HG03469 (cell line): ENCODE data around the gene TLR8.

Source experiments
- ATAC-seq: cut with Tn5 transposase; IDR thresholded peaks from one replicate; pipeline ENCODE4 v1.9.1; 2021; ENCODE audit warnings: mild to moderate bottlenecking, moderate library complexity, moderate number of reproducible peaks; ENCODE audit not compliant: unreplicated experiment

The TLR8 gene

DNA sequence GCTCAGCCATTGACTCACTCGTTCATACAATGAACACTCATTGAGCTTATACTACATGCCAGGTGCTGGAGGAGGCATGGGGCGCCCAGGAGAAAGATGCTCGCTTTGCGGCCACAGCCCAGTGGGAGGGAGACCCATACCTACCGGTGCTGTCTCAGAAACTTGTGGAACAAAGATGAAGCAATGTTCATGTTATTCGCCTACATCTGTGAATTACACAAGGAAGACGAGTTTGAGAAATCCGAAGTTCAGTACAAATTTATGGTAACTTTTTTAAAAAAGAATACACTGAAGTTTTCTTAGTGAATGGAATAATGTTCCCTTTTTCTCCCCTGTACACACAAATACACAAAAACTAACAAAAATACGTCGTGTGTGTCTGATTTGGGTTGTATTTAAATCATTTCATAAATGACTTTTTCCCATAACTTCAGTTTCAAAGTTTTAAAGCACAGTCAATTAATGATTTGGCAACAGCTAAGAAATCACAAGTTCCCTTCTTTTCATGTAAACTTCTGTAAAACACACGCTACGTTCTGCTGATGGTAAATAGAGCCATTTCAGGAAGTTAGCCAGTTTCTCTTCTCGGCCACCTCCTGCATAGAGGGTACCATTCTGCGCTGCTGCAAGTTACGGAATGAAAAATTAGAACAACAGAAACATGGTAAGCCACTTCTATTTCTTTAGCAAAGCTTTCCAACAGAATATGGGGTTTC lies at the start of gene TLR8:
TLR8 (plus strand) TSS at position 575 of the 716 bp plus-strand sequence; CDS start at position 662, 87 bp downstream.
- no peak for ATAC-seq

- no peak for ATAC-seq
Observed at GRCh38 chrX:12865359-12865758, 41.1 kb upstream of the TLR8 start.

DNA sequence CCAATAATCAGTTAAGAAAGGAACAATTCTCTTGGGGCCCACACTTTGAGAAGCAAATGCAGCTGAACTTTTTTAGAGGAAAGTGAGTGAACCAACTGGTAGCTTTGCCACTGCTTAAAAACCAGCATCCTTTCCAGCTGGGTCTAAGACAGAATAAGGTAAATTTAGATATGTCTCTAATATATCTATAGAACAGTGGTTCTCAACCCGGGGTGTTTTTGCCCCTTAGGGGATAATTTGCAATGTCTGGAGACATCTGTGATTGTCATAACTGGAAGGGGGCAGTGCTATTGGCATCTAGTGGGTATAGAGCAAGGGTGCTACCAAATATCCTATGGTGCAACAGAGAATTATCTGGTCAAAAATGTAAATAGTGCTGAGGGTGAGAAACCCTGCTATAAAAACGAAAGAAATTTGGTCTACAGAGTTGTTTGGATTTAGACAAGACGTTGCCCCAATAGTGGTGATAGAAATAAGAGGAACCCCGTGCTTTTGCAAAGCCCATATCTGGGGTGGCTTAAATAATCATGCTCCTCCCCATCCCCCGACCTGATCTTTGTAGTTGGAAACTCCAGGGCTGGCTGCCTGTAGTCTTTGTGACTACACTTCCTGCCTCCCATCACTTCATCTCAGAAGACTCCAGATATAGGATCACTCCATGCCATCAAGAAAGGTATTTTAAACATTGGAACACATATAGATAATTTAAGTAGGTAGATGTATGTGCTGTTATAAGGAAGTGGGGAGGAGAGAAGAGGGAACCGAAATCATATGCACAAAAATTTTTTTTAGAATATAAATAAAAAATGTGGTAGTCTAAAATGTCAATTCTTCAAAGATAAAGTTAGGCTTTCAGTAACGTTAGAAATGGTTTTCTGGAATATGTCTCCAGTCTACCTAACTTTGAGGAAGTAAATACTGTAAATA lies 39.7 kb upstream of the TLR8 start, which contains the start of gene TLR7:
TLR7 (plus strand) TSS at position 622 of the 927 bp plus-strand sequence. CDS start 507 bp downstream, outside the sequence.
- ATAC-seq = no peak

DNA sequence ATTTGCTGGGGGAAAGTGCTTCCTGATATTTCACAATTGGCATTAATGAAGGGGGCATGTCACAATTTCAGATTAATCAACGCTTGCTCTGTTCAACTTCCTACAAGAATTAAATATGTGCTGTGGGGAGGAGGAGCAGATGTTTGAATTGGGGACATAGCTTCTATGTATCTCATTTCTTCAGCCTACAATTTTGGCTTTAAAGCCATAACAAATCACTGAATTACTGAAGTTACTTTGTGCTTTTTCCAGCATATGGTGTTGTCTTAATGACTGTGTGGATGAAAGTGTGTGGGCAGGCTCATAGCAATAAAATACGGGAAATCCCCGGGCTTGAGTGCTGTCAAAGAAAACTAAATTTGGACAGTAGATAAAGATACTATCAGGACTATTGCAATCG lies 38.7 kb upstream of the TLR8 start:
- no peak for ATAC-seq

DNA sequence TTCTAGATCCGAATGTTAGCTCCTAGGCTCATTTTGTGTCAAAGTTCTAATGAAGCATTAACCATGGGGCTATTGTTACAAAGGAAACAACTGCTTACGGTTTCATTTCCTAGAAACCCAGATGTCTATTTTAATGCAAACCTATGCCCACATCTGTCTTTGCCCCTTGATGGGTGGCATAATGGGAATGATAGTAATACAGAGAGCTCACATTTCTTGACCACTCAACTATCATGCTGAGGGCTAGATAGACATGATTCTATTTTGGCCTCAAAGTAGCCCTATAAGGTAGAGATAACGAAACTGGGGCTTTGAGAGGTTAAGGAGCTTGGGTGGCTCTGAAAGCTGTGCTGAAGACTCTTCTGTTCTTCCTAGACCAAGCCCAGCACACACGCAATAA lies 37.7 kb upstream of the TLR8 start:
- ATAC-seq = peak; percentile 53

DNA sequence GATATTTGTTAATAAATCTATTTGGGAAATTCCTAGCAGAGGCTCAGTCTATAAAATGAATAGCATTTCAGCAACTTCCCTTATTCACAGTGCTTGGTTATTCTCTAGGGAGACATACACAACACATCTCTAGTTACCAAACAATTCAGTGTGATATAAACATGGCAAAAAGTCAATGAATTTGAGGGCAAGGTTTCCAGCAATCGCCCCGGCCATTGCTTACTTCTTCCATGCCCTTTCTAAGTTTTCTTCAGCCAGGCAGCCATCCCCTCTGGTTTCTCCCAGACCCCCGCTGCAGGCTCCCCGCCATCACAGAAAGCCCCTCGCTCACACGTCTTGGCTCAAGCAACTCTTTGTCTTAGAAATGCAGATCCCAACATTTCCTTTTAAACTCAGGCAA lies 35.2 kb upstream of the TLR8 start:
- no peak for ATAC-seq

GRCh38 chrX:12872741-12873140 lies 33.7 kb upstream of the TLR8 start:
- ATAC-seq = no peak

- no peak for ATAC-seq
Observed at GRCh38 chrX:12874581-12874980, 31.8 kb upstream of the TLR8 start.

DNA sequence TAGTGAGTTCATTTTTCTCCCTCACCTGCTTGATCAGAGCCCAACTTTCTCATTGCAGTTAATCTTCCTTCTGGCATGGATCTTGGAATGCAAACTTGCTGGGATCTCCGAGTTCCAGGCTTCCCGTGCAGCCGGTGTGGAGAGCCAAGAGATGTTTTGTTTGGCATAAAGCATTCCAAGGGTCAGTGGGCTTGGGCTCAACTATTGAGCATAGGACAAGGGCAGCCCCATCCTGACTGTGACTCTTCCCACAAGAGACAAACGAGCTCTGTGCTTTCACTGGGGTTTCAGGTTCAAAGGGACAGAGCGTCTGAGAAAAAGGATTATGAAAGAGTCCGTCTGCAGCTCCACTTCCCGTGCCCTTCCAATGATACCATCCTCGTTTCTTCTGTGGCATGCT lies 29.0 kb upstream of the TLR8 start:
- no peak for ATAC-seq

DNA sequence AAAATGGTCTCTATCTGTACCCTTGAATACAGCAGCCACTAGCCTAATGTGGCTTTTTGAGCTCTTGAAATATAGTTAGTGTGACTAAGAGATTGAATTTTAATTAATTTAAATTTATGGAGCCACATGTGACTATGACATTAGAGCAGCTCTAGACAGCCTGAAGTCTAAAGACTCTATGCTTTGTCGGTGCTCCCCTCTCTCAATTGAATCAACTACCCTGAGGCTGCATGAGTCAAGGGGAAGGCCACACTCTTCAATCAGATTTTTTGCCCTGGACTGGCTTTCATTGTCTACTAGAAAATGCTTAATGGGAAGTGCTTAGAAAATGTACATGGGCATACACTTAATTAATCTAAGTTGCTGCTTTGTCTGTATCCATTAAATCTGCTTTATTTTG lies 27.9 kb upstream of the TLR8 start:
- no peak for ATAC-seq

DNA sequence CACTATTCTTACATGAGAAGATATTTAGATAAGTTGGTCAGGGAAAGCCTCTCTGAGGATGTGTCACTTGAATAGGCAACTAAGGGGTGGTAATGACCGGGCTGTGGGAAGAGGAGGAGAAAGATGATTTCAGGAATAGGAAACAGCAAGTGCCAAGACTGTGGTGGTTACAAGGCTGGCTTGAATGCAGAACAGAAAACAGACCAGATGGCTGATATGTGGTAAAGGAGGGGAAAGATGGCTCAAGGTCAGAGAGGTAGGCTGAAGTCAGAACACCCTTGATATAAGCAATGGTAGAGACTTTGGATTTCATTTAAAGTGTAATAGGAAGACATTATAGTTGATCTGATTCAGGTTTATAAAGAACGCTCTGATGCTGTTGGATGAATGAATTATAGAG lies 24.5 kb upstream of the TLR8 start:
- ATAC-seq = no peak

DNA sequence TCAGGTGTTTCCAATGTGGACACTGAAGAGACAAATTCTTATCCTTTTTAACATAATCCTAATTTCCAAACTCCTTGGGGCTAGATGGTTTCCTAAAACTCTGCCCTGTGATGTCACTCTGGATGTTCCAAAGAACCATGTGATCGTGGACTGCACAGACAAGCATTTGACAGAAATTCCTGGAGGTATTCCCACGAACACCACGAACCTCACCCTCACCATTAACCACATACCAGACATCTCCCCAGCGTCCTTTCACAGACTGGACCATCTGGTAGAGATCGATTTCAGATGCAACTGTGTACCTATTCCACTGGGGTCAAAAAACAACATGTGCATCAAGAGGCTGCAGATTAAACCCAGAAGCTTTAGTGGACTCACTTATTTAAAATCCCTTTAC lies 20.9 kb upstream of the TLR8 start:
- no peak for ATAC-seq

DNA sequence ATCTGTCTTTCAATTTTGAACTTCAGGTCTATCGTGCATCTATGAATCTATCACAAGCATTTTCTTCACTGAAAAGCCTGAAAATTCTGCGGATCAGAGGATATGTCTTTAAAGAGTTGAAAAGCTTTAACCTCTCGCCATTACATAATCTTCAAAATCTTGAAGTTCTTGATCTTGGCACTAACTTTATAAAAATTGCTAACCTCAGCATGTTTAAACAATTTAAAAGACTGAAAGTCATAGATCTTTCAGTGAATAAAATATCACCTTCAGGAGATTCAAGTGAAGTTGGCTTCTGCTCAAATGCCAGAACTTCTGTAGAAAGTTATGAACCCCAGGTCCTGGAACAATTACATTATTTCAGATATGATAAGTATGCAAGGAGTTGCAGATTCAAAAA lies 19.9 kb upstream of the TLR8 start:
- no peak for ATAC-seq

GRCh38 chrX:12887141-12887540 lies 19.3 kb upstream of the TLR8 start:
- ATAC-seq = no peak

- no peak for ATAC-seq
Observed at GRCh38 chrX:12887767-12888166, 18.7 kb upstream of the TLR8 start.

GRCh38 chrX:12890467-12890866 lies 16.0 kb upstream of the TLR8 start:
- ATAC-seq = peak; percentile 70

GRCh38 chrX:12891171-12891570 lies 15.2 kb upstream of the TLR8 start:
- no peak for ATAC-seq

- ATAC-seq = peak; percentile 35
Observed at GRCh38 chrX:12891915-12892506, 14.4 kb upstream of the TLR8 start.

DNA sequence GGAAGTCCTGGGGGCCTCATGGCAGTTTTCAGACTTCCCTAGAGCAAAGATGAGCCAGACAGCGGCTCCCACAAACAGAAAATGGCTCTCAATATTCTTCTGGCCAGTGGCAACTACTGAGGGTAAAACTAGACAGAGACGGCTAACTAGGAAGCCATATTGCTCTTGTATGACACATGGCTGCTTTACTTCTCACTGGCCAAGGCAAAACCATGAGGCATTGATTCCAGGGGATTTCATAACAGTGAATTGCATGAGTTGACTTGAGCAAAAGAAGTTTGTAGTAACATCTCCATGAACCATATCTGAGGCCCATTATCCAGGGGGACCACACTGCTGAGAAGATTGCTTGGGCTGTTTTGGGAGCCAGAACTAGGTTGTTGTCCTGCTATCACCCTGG lies 13.7 kb upstream of the TLR8 start:
- ATAC-seq = no peak

DNA sequence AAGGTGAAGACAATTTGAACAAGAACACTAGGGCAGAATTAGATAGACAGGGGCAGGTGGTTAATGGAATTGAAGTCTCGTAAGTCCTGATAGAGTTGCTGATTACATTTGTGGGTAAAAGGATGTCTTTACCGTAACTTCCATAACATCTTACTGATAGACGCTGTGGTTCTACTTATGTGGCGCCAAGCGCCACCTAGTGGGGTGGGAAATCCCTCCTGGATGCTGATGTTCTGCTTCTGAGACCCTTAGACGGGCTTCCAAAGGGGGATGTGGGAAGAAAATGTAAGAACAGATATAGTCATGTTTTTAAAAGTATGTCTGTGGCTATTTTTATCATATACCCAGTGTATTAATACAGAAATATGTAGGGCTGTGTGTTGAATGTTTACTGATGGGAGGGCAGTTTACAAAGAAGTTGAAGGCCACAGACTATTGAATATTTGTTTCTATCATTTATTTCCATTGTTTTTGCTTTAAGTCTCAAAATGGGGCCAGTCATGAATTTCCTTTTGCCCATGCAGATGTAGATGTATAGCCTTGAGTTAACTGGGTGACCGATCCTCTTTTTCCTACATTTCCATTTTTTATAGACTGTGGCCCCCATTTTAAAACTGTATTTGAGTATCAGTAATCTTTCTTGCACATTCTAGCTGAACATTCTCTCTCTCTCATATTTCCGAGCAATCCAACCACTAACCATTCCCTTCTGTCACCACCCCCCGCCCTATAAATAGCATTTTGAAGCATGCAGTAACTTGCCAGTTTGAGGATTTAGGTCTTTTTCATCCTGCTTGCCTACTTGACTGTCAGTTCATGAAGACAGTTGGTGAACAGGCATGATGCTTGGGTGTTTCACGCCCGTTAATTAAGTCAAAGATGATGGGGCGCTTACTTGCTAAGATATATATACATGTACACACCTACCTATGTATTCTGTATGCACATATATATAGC lies 12.1 kb upstream of the TLR8 start:
- no peak for ATAC-seq
